ENCODE results near the gene FSIP1.

The FSIP1 gene

GRCh38 chr15:39756806-39757522 lies 25.7 kb downstream of the FSIP1 start:
- peak; percentile 87 for DNase-seq

GRCh38 chr15:39752991-39753390 lies 29.6 kb downstream of the FSIP1 start:
- DNase-seq = peak; percentile 71

- DNase-seq = no peak
Measured at GRCh38 chr15:39752246-39752645, 30.4 kb downstream of the FSIP1 start.

GRCh38 chr15:39748276-39748675 lies 34.4 kb downstream of the FSIP1 start:
- DNase-seq = no peak

GRCh38 chr15:39747326-39747725 lies 35.3 kb downstream of the FSIP1 start:
- DNase-seq = no peak

GRCh38 chr15:39746714-39747276 lies 35.8 kb downstream of the FSIP1 start:
- no peak for DNase-seq

- no peak for DNase-seq
Measured at GRCh38 chr15:39746176-39746575, 36.5 kb downstream of the FSIP1 start.

- no peak for DNase-seq
Measured at GRCh38 chr15:39745415-39745814, 37.2 kb downstream of the FSIP1 start.

GRCh38 chr15:39744334-39745103 lies 38.1 kb downstream of the FSIP1 start:
- DNase-seq = no peak

- no peak for DNase-seq
Measured at GRCh38 chr15:39743611-39744010, 39.0 kb downstream of the FSIP1 start.

GRCh38 chr15:39741258-39741657 lies 41.4 kb downstream of the FSIP1 start:
- DNase-seq = no peak

GRCh38 chr15:39738998-39739397 lies 43.6 kb downstream of the FSIP1 start:
- no peak for DNase-seq

GRCh38 chr15:39737196-39737550 lies 45.5 kb downstream of the FSIP1 start:
- no peak for DNase-seq

- DNase-seq = peak; percentile 40
Measured at GRCh38 chr15:39736412-39737195, 46.0 kb downstream of the FSIP1 start.

- DNase-seq = no peak
Measured at GRCh38 chr15:39735120-39735717, 47.4 kb downstream of the FSIP1 start.

GRCh38 chr15:39731266-39731665 lies 51.4 kb downstream of the FSIP1 start:
- no peak for DNase-seq

GRCh38 chr15:39730552-39730951 lies 52.1 kb downstream of the FSIP1 start:
- DNase-seq = no peak

- no peak for DNase-seq
Measured at GRCh38 chr15:39729500-39729899, 53.1 kb downstream of the FSIP1 start.

GRCh38 chr15:39728845-39729244 lies 53.8 kb downstream of the FSIP1 start:
- no peak for DNase-seq

- no peak for DNase-seq
Measured at GRCh38 chr15:39721893-39722292, 60.7 kb downstream of the FSIP1 start.

GRCh38 chr15:39720621-39721611 lies 61.7 kb downstream of the FSIP1 start:
- DNase-seq = peak; percentile 57

GRCh38 chr15:39720081-39720480 lies 62.6 kb downstream of the FSIP1 start:
- no peak for DNase-seq
